Mesenchymal stem cell (in vitro differentiated cells and primary cell): Measurements from ENCODE around the gene KIAA1328.

Experiments
- DNase-seq: peaks from one replicate; pipeline ENCODE4 v3.0.0-alpha.2; 2013
- H2AFZ ChIP-seq: one replicate; pipeline ENCODE4 v1.6.1; 2013; ENCODE audit warnings: low read depth, mild to moderate bottlenecking, control low read depth, inconsistent platforms, low read length, moderate library complexity
- H2AK5ac ChIP-seq: 2 replicates; pipeline ENCODE4 v1.6.1; 2013; ENCODE audit warnings: low read length, moderate library complexity, mild to moderate bottlenecking, inconsistent platforms; ENCODE audit not compliant: severe bottlenecking
- H2BK120ac ChIP-seq: one replicate; pipeline ENCODE4 v1.6.1; 2013; ENCODE audit warnings: low read depth, mild to moderate bottlenecking, inconsistent platforms, low read length, moderate library complexity
- H2BK12ac ChIP-seq, 2 experiments: one replicate each; pipeline ENCODE4 v1.6.1; 2013; ENCODE audit warnings: inconsistent platforms in 2 of 2, low read length in 2 of 2, mild to moderate bottlenecking in 2 of 2, moderate library complexity in 2 of 2, control low read depth in 1 of 2
- H2BK15ac ChIP-seq: one replicate; pipeline ENCODE4 v1.6.1; 2013; ENCODE audit warnings: mild to moderate bottlenecking, low read depth, inconsistent platforms; ENCODE audit not compliant: poor library complexity, severe bottlenecking
- H2BK5ac ChIP-seq: 2 replicates; pipeline ENCODE4 v1.6.1; 2013; ENCODE audit warnings: low read depth, mild to moderate bottlenecking, low read length, control low read depth, inconsistent platforms; ENCODE audit not compliant: poor library complexity, severe bottlenecking
- H3K14ac ChIP-seq, 2 experiments: one replicate each; pipeline ENCODE4 v1.6.1; 2013; ENCODE audit warnings: inconsistent platforms in 2 of 2, low read length in 2 of 2, control low read depth in 1 of 2, mild to moderate bottlenecking in 1 of 2, moderate library complexity in 1 of 2
- H3K18ac ChIP-seq, 2 experiments: one replicate each; pipeline ENCODE4 v1.6.1; 2013; ENCODE audit warnings: inconsistent platforms in 2 of 2, low read length in 2 of 2, control low read depth in 1 of 2, low read depth in 1 of 2, mild to moderate bottlenecking in 1 of 2
- H3K23ac ChIP-seq, 2 experiments: one replicate each; pipeline ENCODE4 v1.6.1; 2013; ENCODE audit warnings: inconsistent platforms in 2 of 2, low read length in 2 of 2, mild to moderate bottlenecking in 2 of 2, moderate library complexity in 2 of 2, control low read depth in 1 of 2
- H3K27ac ChIP-seq: 2 replicates; pipeline ENCODE4 v1.5.1; 2013; ENCODE audit warnings: mild to moderate bottlenecking, moderate library complexity, low read length, control low read depth, inconsistent platforms; ENCODE audit not compliant: poor library complexity, severe bottlenecking
- H3K27me3 ChIP-seq, 2 experiments: 2 replicates each; pipeline versions ENCODE4 v1.6.1 to v1.7.0; 2013; ENCODE audit warnings: low read length in 2 of 2, mild to moderate bottlenecking in 2 of 2, moderate library complexity in 2 of 2, control low read depth in 1 of 2, inconsistent platforms in 1 of 2; ENCODE audit not compliant: control insufficient read depth in 1 of 2, insufficient read depth in 1 of 2
- H3K36me3 ChIP-seq, 2 experiments: 2 replicates each; pipeline versions ENCODE4 v1.6.1 to v1.7.0; 2013; ENCODE audit warnings: low read length in 2 of 2, control low read depth in 1 of 2, inconsistent platforms in 1 of 2, low read depth in 1 of 2, mild to moderate bottlenecking in 1 of 2; ENCODE audit not compliant: insufficient read depth in 2 of 2, control insufficient read depth in 1 of 2
- H3K4ac ChIP-seq, 2 experiments: one replicate each; pipeline ENCODE4 v1.6.1; 2013; ENCODE audit warnings: inconsistent platforms in 2 of 2, low read length in 2 of 2, mild to moderate bottlenecking in 2 of 2, moderate library complexity in 2 of 2, control low read depth in 1 of 2, low read depth in 1 of 2
- H3K4me1 ChIP-seq: 2 replicates; pipeline ENCODE4 v1.6.1; 2013; ENCODE audit warnings: low read depth, low read length, control low read depth; ENCODE audit not compliant: control insufficient read depth, insufficient read depth
- H3K4me2 ChIP-seq: 2 replicates; pipeline ENCODE4 v1.6.1; 2013; ENCODE audit warnings: low read length, mild to moderate bottlenecking, inconsistent platforms; ENCODE audit not compliant: poor library complexity, severe bottlenecking
- H3K4me3 ChIP-seq, 2 experiments: 2 replicates each; pipeline versions ENCODE4 v1.5.1 to v1.7.0; 2013; ENCODE audit warnings: low read length in 2 of 2, mild to moderate bottlenecking in 2 of 2, control low read depth in 1 of 2, low read depth in 1 of 2; ENCODE audit not compliant: insufficient read depth in 1 of 2
- H3K79me1 ChIP-seq: replicated peaks from 2 replicates; pipeline ENCODE4 v1.6.1; 2013; ENCODE audit warnings: mild to moderate bottlenecking, control low read depth, low read length, inconsistent platforms; ENCODE audit not compliant: poor library complexity, severe bottlenecking
- H3K9ac ChIP-seq: 2 replicates; pipeline ENCODE4 v1.7.0; 2013; ENCODE audit warnings: mild to moderate bottlenecking, low read length, moderate library complexity
- H3K9me3 ChIP-seq: 2 replicates; pipeline ENCODE4 v1.7.0; 2013; ENCODE audit warnings: mild to moderate bottlenecking, low read length; ENCODE audit not compliant: control insufficient read depth
- H4K8ac ChIP-seq: one replicate; pipeline ENCODE4 v1.6.1; 2013; ENCODE audit warnings: inconsistent platforms, mild to moderate bottlenecking, low read length, moderate library complexity
- H4K91ac ChIP-seq: one replicate; pipeline ENCODE4 v1.6.1; 2013; ENCODE audit warnings: mild to moderate bottlenecking, low read length, inconsistent platforms
- WGBS: methylation state at CpG from one replicate; pipeline ENCODE4 v1.1.7; 2013; ENCODE audit warnings: mixed read lengths; 5-methylcytosine and 5-hydroxymethylcytosine counted together

The KIAA1328 gene

GRCh38 chr18:36821681-36822080, 7.2 kb upstream of the KIAA1328 start:
- H3K79me1 ChIP-seq = peaks cover 26% of the 10 kb centered on the region
- DNase-seq = no peak
- H3K4ac ChIP-seq = no peak overlapping the region

GRCh38 chr18:36825526-36825925, 3.4 kb upstream of the KIAA1328 start:
- no peaks in the 10 kb centered on the region for H3K9me3 ChIP-seq
- no peak overlapping the region for H3K18ac ChIP-seq
- H3K4me1 ChIP-seq = peaks cover 1% of the 10 kb centered on the region
- H4K8ac ChIP-seq = no peak overlapping the region
- H2AFZ ChIP-seq = no peak overlapping the region
- no peak overlapping the region for H3K14ac ChIP-seq
- H2BK12ac ChIP-seq = no peak overlapping the region
- H3K4me3 ChIP-seq = no peak overlapping the region
- no peak overlapping the region for H3K27ac ChIP-seq
- H4K91ac ChIP-seq = no peak overlapping the region
- no peak overlapping the region for H2BK15ac ChIP-seq
- H2BK5ac ChIP-seq = no peak overlapping the region
- H3K4ac ChIP-seq = no peak overlapping the region
- DNase-seq = no peak
- peaks cover 2 to 10% of the 10 kb centered on the region in 2 experiments for H3K36me3 ChIP-seq
- no peak overlapping the region for H3K4me2 ChIP-seq
- no peak overlapping the region for H3K23ac ChIP-seq
- H2BK120ac ChIP-seq = no peak overlapping the region
- no peaks in the 10 kb centered on the region for H3K27me3 ChIP-seq
- H3K9ac ChIP-seq = no peak overlapping the region
- no peak overlapping the region for H2AK5ac ChIP-seq
- H3K79me1 ChIP-seq = peaks cover 16% of the 10 kb centered on the region

More at GRCh38 chr18:36821681-36822080, 7.2 kb upstream of the KIAA1328 start:
- Histone ChIP-seq H3K14ac (no peak overlapping the region), H3K27ac (peak overlapping the region; percentile 70), H3K18ac (no peak overlapping the region), H3K4me2 (no peak overlapping the region), H4K91ac (no peak overlapping the region), H3K9ac (no peak overlapping the region), H2BK12ac (no peak overlapping the region), H2BK5ac (no peak overlapping the region), H3K9me3 (no peaks in the 10 kb centered on the region), H4K8ac (no peak overlapping the region), H3K27me3 (no peaks in the 10 kb centered on the region), H3K36me3 (peaks cover 11 to 32% of the 10 kb centered on the region in 2 experiments), H2BK120ac (no peak overlapping the region), H2AK5ac (no peak overlapping the region), H3K23ac (no peak overlapping the region), H2AFZ (no peak overlapping the region), H3K4me3 (no peak overlapping the region), H2BK15ac (no peak overlapping the region), H3K4me1 (no peaks in the 10 kb centered on the region)
- WGBS = 83% methylated on average over 4 of the region's 4 CpGs

GRCh38 chr18:36826556-36826955, 2.4 kb upstream of the KIAA1328 start:
- Histone ChIP-seq H4K91ac (no peak overlapping the region), H4K8ac (no peak overlapping the region), H2AFZ (no peak overlapping the region), H2BK120ac (no peak overlapping the region), H2BK12ac (no peak overlapping the region), H3K9ac (no peak overlapping the region), H3K4me3 (no peak overlapping the region), H3K4me2 (no peak overlapping the region), H3K23ac (no peak overlapping the region), H3K4ac (no peak overlapping the region), H3K4me1 (peaks cover 1% of the 10 kb centered on the region), H3K14ac (no peak overlapping the region), H3K27me3 (no peaks in the 10 kb centered on the region), H3K18ac (no peak overlapping the region), H2BK5ac (no peak overlapping the region), H3K27ac (no peak overlapping the region), H3K79me1 (peaks cover 10% of the 10 kb centered on the region), H3K36me3 (peaks cover 2 to 10% of the 10 kb centered on the region in 2 experiments), H2AK5ac (no peak overlapping the region), H3K9me3 (no peaks in the 10 kb centered on the region), H2BK15ac (no peak overlapping the region)
- 99% methylated on average over 3 of the region's 3 CpGs for WGBS
- DNase-seq = no peak

- Histone ChIP-seq H3K14ac (peak overlapping the region in 1 of 2 experiments; percentile 15), H3K4me1 (peaks cover 1% of the 10 kb centered on the region), H3K4ac (peak overlapping the region; percentile 14 to 16), H3K9me3 (no peaks in the 10 kb centered on the region), H3K23ac (no peak overlapping the region), H2AK5ac (no peak overlapping the region), H2BK12ac (peak overlapping the region in 1 of 2 experiments; percentile 7), H2BK5ac (no peak overlapping the region), H3K36me3 (peaks cover under 1% of the 10 kb centered on the region in 2 experiments), H2BK15ac (no peak overlapping the region), H3K4me3 (peak overlapping the region; percentile 71 to 100), H2BK120ac (peak overlapping the region; percentile 4), H4K8ac (peak overlapping the region; percentile 74), H3K27me3 (no peaks in the 10 kb centered on the region), H3K18ac (peak overlapping the region; percentile 40 to 91), H3K4me2 (peak overlapping the region; percentile 7), H4K91ac (peak overlapping the region; percentile 48), H3K79me1 (peaks cover 9% of the 10 kb centered on the region), H3K9ac (peak overlapping the region; percentile 98), H2AFZ (peak overlapping the region; percentile 70), H3K27ac (peak overlapping the region; percentile 67)
- DNase-seq = peak; percentile 78
- WGBS = under 1% methylated on average over 17 of the region's 18 CpGs
Observed at GRCh38 chr18:36828157-36828629, 734 bp upstream of the KIAA1328 start.
